Measurements from ENCODE around the gene CLASRP.

CLASRP gene

DNA sequence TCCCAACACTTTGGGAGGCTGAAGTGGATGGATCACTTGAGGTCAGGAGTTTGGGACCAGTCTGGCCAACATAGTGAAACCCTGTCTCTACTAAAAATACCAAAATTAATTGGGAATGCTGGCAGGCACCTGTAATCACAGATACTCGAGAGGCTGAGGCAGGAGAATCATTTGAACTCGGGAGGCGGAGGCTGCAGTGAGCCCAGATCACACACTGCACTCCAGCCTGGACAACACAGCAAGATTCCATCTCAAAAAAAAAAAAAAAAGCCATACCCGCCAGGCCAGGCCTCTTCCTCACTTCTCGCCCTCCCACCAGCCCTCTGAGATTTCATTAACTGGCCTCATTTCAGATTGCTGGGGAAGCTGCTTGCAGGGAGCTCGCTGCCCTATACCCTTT, 45.3 kb upstream of the CLASRP start:
- no peak for TF ChIP-seq ZNF70 (CRISPR knock-in tag; IDR thresholded peaks at IDR 0.05)
- TF ChIP-seq TOX (CRISPR knock-in tag; IDR thresholded peaks at IDR 0.05; ENCODE audit: borderline replicate concordance) = no peak
- no peak for TF ChIP-seq OSR1 (CRISPR knock-in tag; IDR thresholded peaks at IDR 0.05)
- TF ChIP-seq ESRRG (CRISPR knock-in tag; IDR thresholded peaks at IDR 0.05) = no peak
- no peak for TF ChIP-seq CREB5 (CRISPR knock-in tag; IDR thresholded peaks at IDR 0.05; ENCODE audit: low read depth)
- TF ChIP-seq ZNF565 (CRISPR knock-in tag; conservative IDR thresholded peaks at IDR 0.05; ENCODE audit: low read depth) = no peak
- no peak for TF ChIP-seq PPARA (CRISPR knock-in tag; IDR thresholded peaks at IDR 0.05; ENCODE audit: borderline replicate concordance)
- TF ChIP-seq, protein P1, sequence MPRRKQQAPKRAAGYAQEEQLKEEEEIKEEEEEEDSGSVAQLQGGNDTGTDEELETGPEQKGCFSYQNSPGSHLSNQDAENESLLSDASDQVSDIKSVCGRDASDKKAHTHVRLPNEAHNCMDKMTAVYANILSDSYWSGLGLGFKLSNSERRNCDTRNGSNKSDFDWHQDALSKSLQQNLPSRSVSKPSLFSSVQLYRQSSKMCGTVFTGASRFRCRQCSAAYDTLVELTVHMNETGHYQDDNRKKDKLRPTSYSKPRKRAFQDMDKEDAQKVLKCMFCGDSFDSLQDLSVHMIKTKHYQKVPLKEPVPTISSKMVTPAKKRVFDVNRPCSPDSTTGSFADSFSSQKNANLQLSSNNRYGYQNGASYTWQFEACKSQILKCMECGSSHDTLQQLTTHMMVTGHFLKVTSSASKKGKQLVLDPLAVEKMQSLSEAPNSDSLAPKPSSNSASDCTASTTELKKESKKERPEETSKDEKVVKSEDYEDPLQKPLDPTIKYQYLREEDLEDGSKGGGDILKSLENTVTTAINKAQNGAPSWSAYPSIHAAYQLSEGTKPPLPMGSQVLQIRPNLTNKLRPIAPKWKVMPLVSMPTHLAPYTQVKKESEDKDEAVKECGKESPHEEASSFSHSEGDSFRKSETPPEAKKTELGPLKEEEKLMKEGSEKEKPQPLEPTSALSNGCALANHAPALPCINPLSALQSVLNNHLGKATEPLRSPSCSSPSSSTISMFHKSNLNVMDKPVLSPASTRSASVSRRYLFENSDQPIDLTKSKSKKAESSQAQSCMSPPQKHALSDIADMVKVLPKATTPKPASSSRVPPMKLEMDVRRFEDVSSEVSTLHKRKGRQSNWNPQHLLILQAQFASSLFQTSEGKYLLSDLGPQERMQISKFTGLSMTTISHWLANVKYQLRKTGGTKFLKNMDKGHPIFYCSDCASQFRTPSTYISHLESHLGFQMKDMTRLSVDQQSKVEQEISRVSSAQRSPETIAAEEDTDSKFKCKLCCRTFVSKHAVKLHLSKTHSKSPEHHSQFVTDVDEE (CRISPR knock-in tag; IDR thresholded peaks at IDR 0.05) = no peak
- no peak for TF ChIP-seq BACH2 (CRISPR knock-in tag; IDR thresholded peaks at IDR 0.05; ENCODE audit: borderline replicate concordance)
- no peak for TF ChIP-seq ZC3H10 (CRISPR knock-in tag; IDR thresholded peaks at IDR 0.05)
- no peak for TF ChIP-seq ZFP30 (CRISPR knock-in tag; IDR thresholded peaks at IDR 0.05)
- TF ChIP-seq, protein P2, sequence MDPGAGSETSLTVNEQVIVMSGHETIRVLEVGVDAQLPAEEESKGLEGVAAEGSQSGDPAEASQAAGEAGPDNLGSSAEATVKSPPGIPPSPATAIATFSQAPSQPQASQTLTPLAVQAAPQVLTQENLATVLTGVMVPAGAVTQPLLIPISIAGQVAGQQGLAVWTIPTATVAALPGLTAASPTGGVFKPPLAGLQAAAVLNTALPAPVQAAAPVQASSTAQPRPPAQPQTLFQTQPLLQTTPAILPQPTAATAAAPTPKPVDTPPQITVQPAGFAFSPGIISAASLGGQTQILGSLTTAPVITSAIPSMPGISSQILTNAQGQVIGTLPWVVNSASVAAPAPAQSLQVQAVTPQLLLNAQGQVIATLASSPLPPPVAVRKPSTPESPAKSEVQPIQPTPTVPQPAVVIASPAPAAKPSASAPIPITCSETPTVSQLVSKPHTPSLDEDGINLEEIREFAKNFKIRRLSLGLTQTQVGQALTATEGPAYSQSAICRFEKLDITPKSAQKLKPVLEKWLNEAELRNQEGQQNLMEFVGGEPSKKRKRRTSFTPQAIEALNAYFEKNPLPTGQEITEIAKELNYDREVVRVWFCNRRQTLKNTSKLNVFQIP (CRISPR knock-in tag; IDR thresholded peaks at IDR 0.05; ENCODE audit: borderline replicate concordance, low read depth) = no peak
- TF ChIP-seq ARNTL (CRISPR knock-in tag; IDR thresholded peaks at IDR 0.05; ENCODE audit: borderline replicate concordance, low read depth) = no peak
- no peak for TF ChIP-seq ZNF8 (CRISPR knock-in tag; IDR thresholded peaks at IDR 0.05)
- TF ChIP-seq, protein P3, sequence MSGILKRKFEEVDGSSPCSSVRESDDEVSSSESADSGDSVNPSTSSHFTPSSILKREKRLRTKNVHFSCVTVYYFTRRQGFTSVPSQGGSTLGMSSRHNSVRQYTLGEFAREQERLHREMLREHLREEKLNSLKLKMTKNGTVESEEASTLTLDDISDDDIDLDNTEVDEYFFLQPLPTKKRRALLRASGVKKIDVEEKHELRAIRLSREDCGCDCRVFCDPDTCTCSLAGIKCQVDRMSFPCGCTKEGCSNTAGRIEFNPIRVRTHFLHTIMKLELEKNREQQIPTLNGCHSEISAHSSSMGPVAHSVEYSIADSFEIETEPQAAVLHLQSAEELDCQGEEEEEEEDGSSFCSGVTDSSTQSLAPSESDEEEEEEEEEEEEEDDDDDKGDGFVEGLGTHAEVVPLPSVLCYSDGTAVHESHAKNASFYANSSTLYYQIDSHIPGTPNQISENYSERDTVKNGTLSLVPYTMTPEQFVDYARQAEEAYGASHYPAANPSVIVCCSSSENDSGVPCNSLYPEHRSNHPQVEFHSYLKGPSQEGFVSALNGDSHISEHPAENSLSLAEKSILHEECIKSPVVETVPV (CRISPR knock-in tag; IDR thresholded peaks at IDR 0.05) = no peak
- TF ChIP-seq RARB (CRISPR knock-in tag; IDR thresholded peaks at IDR 0.05) = no peak
- no peak for ATAC-seq

DNA sequence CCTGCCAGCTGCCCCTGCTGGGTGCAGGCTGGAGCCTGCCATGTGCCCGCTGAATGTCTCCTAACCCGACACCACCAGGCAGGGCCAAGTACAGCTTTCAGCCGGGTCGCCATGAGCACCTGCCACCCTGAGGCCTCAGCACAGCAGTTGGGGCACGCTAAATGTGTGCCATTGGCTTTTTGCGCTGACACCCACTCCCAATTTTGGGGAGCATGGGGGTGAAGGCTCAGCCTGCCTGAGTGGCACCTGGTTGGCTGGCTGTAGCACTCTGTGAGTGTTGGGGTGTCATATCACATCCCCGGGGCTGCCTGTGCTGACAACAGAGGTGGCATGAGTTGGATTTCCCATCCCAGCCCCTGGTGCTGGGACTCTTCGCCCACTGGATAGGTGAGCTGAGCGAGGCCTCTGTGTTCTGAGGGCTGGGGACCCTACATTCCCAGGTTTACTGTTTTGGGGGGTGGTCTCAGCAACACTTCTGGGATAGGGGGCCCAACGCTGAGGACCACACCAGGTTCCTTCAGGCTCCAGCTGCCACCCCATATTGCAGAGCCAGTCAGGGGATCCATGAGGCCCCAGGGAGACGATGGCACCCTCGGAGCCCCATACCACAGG, 44.8 kb upstream of the CLASRP start:
- TF ChIP-seq, protein P1 (CRISPR knock-in tag; IDR thresholded peaks at IDR 0.05) = no peak
- ATAC-seq = no peak

DNA sequence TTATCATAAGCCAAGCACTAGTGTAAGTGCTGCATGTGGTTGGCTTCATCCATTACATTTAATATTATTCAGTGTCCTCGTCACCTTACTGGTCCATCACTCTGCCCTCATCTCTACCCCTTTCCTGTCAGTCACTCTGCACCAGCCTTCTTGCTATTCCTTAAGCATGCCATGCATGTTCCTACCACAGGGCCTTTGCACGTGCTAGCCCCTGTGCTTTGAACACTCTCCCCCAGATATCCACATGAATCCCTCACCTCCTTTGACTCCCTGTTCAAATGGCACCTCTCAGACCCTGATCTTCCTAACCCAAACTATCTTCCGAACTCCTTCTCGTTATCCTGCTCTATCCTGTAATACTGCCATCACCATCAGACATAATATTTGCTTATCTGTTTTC, 40.8 kb upstream of the CLASRP start:
- no peak for TF ChIP-seq GLIS3 (CRISPR knock-in tag; IDR thresholded peaks at IDR 0.05)
- TF ChIP-seq PPARA (CRISPR knock-in tag; IDR thresholded peaks at IDR 0.05; ENCODE audit: borderline replicate concordance) = no peak
- no peak for TF ChIP-seq ISL1 (CRISPR knock-in tag; IDR thresholded peaks at IDR 0.05)
- no peak for TF ChIP-seq ZFP3 (CRISPR knock-in tag; IDR thresholded peaks at IDR 0.05)
- no peak for TF ChIP-seq CREB5 (CRISPR knock-in tag; IDR thresholded peaks at IDR 0.05; ENCODE audit: low read depth)
- TF ChIP-seq, protein P2 (CRISPR knock-in tag; IDR thresholded peaks at IDR 0.05; ENCODE audit: borderline replicate concordance, low read depth) = no peak
- TF ChIP-seq BACH2 (CRISPR knock-in tag; IDR thresholded peaks at IDR 0.05; ENCODE audit: borderline replicate concordance) = no peak
- no peak for TF ChIP-seq ARNTL (CRISPR knock-in tag; IDR thresholded peaks at IDR 0.05; ENCODE audit: borderline replicate concordance, low read depth)
- no peak for TF ChIP-seq ZNF70 (CRISPR knock-in tag; IDR thresholded peaks at IDR 0.05)
- no peak for TF ChIP-seq SNAI2 (CRISPR knock-in tag; IDR thresholded peaks at IDR 0.05)
- TF ChIP-seq TCF4 (CRISPR knock-in tag; IDR thresholded peaks at IDR 0.05; ENCODE audit: borderline replicate concordance) = no peak
- TF ChIP-seq, protein P4, sequence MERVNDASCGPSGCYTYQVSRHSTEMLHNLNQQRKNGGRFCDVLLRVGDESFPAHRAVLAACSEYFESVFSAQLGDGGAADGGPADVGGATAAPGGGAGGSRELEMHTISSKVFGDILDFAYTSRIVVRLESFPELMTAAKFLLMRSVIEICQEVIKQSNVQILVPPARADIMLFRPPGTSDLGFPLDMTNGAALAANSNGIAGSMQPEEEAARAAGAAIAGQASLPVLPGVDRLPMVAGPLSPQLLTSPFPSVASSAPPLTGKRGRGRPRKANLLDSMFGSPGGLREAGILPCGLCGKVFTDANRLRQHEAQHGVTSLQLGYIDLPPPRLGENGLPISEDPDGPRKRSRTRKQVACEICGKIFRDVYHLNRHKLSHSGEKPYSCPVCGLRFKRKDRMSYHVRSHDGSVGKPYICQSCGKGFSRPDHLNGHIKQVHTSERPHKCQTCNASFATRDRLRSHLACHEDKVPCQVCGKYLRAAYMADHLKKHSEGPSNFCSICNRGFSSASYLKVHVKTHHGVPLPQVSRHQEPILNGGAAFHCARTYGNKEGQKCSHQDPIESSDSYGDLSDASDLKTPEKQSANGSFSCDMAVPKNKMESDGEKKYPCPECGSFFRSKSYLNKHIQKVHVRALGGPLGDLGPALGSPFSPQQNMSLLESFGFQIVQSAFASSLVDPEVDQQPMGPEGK (CRISPR knock-in tag; IDR thresholded peaks at IDR 0.05; ENCODE audit: borderline replicate concordance) = no peak
- no peak for ATAC-seq

Measured in SK-N-SH treated with all-trans-retinoic acid at 6 μM for 48 hours (cell line).